ENCODE data around the gene NRXN3. TPM values are rescaled to one million over a fixed set of nuclear protein-coding genes. Genes with fewer than 3 reads are reported as not detected.

The NRXN3 gene
- total and polyA plus RNA-seq, 2 of the 4 experiments (the other 2 are of a cell fraction): 4.8 to 25.1 TPM

DNA sequence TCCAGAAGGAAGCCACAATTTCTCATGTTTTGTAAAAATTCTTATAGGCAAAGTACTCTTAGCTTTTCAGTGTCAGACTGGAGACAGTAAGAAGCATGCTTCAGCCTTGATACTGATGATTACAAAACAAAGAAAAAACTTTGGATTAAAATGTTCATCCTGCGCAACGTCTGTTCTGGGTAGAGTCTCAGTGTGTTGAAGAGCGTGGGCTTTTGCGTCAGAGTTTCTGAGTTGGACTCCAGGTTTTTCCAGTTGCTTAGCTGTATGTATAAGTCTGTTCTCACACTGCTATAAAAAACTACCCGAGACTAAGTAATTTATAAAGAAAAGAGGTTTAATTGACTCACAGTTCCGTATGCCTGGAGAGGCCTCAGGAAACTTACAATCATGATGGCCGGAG, 1533.0 kb downstream of the NRXN3 start:
- no TSS peak for BruUV-seq (replicated peaks)

More for the DNA sequence above, 1533.0 kb downstream of the NRXN3 start:
- DNase-seq: no peak
- Histone ChIP-seq H3K23ac (ENCODE audit: low read depth, low read length) (no peak overlapping the region), H4K8ac (ENCODE audit: low read depth in 2 of 2, low read length in 2 of 2) (no peak overlapping the region), H2AFZ (replicated peaks; ENCODE audit: low read length, poor library complexity) (no peak overlapping the region), H2BK120ac (ENCODE audit: low read depth, low read length) (no peak overlapping the region), H2BK15ac (ENCODE audit: low read depth, low read length) (no peak overlapping the region), H3K9me3 (ENCODE audit: control insufficient read depth, insufficient read depth, low read length) (no peaks in the 10 kb centered on the region), H4K5ac (ENCODE audit: low read depth, low read length) (no peak overlapping the region), H3K27me3 (ENCODE audit: control insufficient read depth, insufficient read depth, low read length) (no peaks in the 10 kb centered on the region), H3K14ac (replicated peaks; ENCODE audit: low read depth, low read length) (no peak overlapping the region), H3K18ac (ENCODE audit: low read depth, low read length) (no peak overlapping the region), H3K79me1 (ENCODE audit: low read depth in 1 of 2, low read length in 2 of 2) (no peaks in the 10 kb centered on the region), H3K27ac (ENCODE audit: insufficient read depth, low read length) (no peak overlapping the region), H2AK9ac (replicated peaks; ENCODE audit: low read depth, low read length, poor library complexity) (no peak overlapping the region), H3K4me2 (ENCODE audit: low read depth, low read length) (no peak overlapping the region), H2AK5ac (ENCODE audit: low read depth, low read length) (no peak overlapping the region), H2BK5ac (ENCODE audit: low read depth, low read length, poor library complexity, severe bottlenecking) (no peak overlapping the region), H2BK20ac (ENCODE audit: low read depth, low read length) (no peak overlapping the region), H3K4me3 (ENCODE audit: insufficient read depth, low read depth, low read length) (no peak overlapping the region), H4K91ac (ENCODE audit: insufficient read depth, low read depth, low read length) (no peak overlapping the region), H3K9ac (ENCODE audit: low read depth, low read length) (no peak overlapping the region), H3K36me3 (ENCODE audit: control insufficient read depth, insufficient read depth, low read length) (no peaks in the 10 kb centered on the region), H3K4ac (ENCODE audit: low read depth, low read length) (no peak overlapping the region), H3K4me1 (ENCODE audit: control insufficient read depth, insufficient read depth, low read length) (no peaks in the 10 kb centered on the region), H3K9me1 (ENCODE audit: insufficient read depth, low read length) (no peaks in the 10 kb centered on the region), H3K56ac (ENCODE audit: extremely low read depth, insufficient read depth, low read length) (no peak overlapping the region), H4K20me1 (ENCODE audit: insufficient read depth, low read length) (no peaks in the 10 kb centered on the region)
- ChIA-PET CTCF (interaction anchor here (0.6 kb wide), 1 partner anchor 1027 kb away, joined by 3 read pairs; no protein-coding TSS in a partner anchor), POLR2A (ENCODE audit: unreplicated experiment) (no interaction called here)
- intact Hi-C loops (cut with micrococcal nuclease) (no loop called here), in situ Hi-C loops (cut with MboI; ENCODE audit: low sequenced_read_pairs) (no loop called here), dilution Hi-C loops (cut with HindIII; ENCODE audit: low sequenced_read_pairs, unreplicated experiment) (no loop called here)
- WGBS, 2 experiments (ENCODE audit: extremely low coverage in 2 of 2, insufficient read length in 1 of 2): 88% methylated on average over 3 of the region's 7 CpGs; no CpG with 5 or more reads in 1 of the 2 experiments
- TF ChIP-seq FOS (IDR thresholded peaks at IDR 0.05; ENCODE audit: low read depth, low read length) (no peak), POLR2A (IDR thresholded peaks at IDR 0.05; ENCODE audit: low read depth, low read length) (no peak), BHLHE40 (IDR thresholded peaks at IDR 0.05; ENCODE audit: low read depth, low read length) (no peak), RFX5 (IDR thresholded peaks at IDR 0.05; ENCODE audit: low read depth, low read length) (no peak), CHD1 (IDR thresholded peaks at IDR 0.05; ENCODE audit: low read depth, low read length) (no peak), MAZ (IDR thresholded peaks at IDR 0.05; ENCODE audit: borderline replicate concordance, low read depth, low read length) (no peak), RCOR1 (IDR thresholded peaks at IDR 0.05; ENCODE audit: insufficient replicate concordance, low read length) (no peak)
- ATAC-seq (ENCODE audit: low read depth): no peak

Data from IMR-90 (cell line).